GM12892 (cell line): ENCODE measurements around the gene CPNE4.

Source experiments
- POLR2A ChIP-seq: IDR thresholded peaks from 2 replicates; pipeline ENCODE4 v1.6.1; 2011; ENCODE audit warnings: low read depth, low read length, control low read depth
- POLR2AphosphoS5 ChIP-seq: IDR thresholded peaks from 2 replicates; pipeline ENCODE4 v1.6.1; 2011; ENCODE audit warnings: low read depth, low read length, control low read depth

GRCh38 chr3:131612745-131613144 is 422.1 kb downstream of the CPNE4 start:
- TF ChIP-seq POLR2AphosphoS5 (no peak), POLR2A (no peak)
